SK-MEL-5 (cell line): Measurements from ENCODE around the gene TAAR9. TPM values are rescaled to one million over a fixed set of nuclear protein-coding genes. Genes with fewer than 3 reads are reported as not detected.
"Not testable (repeated sequence)": the region's sequence is repeated elsewhere in the genome, so short reads cannot be mapped to it uniquely, and the experiment has no call there.

ENCODE experiments used
- DNase-seq: peaks from one replicate; pipeline ENCODE4 v3.0.0-alpha.2; 2016; ENCODE audit warnings: low read depth, low spot score
- in situ Hi-C: cut with HindIII; loops from 2 replicates; pipeline ENCODE4 v1.10.0; 2016; ENCODE audit warnings: low sequenced_read_pairs, high pct_unique_total_duplicates, low pct_unique_long_range_greater_than_20kb
- total RNA-seq: library from RNA; depleted of rRNA; stranded (reverse); fragments of >200 nt; shearing (Covaris generic); gene quantifications from 2 replicates; pipeline ENCODE4 v1.2.3, GENCODE V29; 2014

Gene TAAR9
- total RNA-seq, 1 experiment from 2014 or later, result not detected

DNA sequence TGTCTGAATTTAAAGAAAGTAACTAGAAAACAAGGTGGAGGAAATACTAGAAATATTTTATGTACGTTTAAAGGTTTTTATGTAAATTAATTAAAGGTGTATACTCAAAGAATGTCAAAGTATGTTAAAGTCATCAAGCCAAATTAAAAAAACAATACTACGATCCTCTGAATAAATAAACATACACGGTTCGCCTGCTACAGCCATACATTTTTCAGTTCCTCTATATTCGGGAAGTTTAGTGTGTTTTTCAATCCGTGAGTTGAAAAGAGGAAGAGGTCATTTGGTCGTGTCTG lies 25.8 kb upstream of the TAAR9 start:
- in situ Hi-C loops, result no loop called here
- DNase-seq, result no peak

DNA sequence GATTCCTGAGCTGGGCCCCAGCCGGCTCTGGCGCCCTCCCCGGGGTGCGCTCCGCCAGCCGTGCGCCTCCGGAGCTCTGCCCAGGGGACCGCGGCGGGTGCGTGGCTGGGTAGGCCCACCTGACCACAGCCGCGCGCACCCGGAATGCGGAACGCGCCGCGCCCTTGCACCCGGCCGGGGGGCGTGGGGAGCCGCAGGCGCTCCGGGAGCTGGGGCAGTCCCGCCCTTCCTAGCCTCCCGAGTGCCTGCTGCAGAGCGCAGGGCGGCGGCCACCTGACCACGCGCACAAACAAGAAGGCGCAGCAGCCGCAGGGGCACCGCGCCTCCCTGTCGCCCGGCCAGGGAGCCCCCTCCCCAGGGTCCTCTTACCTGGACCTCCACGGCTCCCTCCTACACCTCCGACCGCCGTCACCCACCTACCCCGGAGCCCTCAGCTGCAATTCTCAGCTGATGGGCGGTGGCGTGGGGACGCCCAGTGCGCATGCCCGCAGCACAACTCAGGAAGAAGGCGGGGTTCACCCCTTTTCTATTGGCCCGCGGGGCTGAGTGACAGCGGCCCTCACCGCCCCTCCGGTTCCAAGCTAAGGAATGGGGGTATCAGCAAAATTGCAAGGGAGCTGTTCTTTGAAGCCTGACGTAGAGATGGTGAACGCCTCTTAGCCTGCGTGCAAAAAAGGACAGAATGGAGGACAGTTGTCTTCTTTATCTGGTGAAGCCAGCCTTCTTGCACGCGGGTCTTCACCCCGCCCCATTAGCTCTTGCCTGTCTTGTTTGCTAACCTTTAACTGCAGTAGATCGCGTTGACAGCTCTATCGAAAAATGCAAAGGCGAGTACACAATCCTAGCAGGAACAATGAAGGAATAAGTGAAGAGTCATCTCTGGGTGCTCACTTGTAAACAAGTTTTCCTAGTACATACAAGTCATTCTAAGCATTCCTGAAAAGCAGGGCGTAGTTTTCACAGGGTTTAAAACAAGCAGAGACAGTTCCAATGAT lies 25.1 kb upstream of the TAAR9 start, which contains the start of gene STX7:
STX7 (minus strand) TSS at position 479 of the 995 bp plus-strand sequence. CDS start 9,586 bp downstream, outside the sequence.
- in situ Hi-C loops, result no loop called here

DNA sequence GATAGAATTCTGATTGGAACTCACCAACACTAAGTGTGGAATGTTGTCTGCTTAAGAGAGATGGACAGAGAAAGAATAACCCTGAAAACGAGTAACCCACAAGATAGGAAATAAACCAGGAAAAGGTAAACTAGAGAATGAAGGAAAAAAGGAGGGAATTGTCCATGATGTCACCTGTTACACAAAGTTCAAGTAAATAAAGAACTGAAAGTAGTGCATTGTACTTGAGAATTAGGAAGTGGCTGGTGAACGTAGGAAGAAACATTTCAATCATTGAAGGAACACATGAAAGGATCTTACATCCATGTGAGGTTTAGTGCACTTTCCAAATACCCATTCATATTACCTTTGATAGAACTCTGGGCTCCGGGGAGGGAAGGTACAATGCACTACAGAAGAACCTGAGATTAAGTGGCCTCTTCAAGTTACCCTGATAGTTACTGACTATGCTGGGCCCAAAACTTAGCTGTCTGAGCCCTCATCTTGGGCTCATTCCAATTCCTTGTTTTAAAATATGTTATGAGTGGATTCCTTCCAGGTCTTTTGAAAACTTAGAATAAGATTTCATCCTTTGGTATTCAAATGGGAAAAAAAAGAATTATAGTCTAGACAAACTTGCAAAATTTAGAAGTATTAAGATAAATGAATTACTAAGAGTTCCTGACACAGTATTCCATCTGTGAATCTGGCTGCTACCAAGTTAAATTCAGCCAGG lies 24.1 kb upstream of the TAAR9 start:
- DNase-seq, result no peak
- in situ Hi-C loops, result no loop called here

More for the DNA sequence above, 25.1 kb upstream of the TAAR9 start, which contains the start of gene STX7:
- DNase-seq, result peak; percentile 91

DNA sequence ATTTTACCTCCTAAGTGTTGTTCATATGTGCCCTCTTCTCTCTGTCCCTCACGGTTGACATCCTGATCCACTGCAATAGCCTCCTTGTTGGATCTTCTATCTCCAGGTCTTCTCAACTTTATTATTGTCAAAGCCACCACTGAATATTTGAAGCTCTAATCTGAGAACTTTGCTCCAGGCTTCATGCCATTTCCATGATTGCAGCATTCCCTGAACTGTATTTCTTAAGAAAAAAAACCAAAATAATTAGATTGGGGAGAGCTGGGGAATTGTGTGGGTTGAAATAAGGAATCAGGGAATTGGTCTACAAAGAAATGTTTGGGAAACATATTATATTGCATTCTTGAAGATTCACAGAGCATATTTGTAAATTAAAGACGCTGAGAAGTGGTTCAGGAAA lies 22.7 kb upstream of the TAAR9 start:
- DNase-seq, result no peak
- in situ Hi-C loops, result no loop called here

DNA sequence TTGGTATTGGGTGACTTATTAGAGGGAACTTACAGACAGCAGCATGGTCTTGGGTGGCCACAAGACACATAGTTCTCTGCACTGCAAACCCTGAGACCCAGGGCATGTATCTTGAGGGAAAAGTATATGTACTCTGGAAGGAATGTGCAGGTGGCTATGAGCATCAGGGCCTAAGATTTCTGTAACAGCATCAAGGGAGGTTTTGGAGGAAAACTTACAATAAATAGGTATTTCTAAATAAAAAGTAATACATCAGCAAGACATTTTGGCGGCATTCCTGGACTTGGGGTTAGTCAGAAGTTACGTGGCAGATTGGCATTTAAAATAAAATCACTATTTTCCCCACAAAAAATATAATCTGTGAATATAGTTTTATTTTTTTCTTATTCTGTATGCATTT lies 17.1 kb upstream of the TAAR9 start:
- in situ Hi-C loops, result no loop called here
- no peak for DNase-seq

DNA sequence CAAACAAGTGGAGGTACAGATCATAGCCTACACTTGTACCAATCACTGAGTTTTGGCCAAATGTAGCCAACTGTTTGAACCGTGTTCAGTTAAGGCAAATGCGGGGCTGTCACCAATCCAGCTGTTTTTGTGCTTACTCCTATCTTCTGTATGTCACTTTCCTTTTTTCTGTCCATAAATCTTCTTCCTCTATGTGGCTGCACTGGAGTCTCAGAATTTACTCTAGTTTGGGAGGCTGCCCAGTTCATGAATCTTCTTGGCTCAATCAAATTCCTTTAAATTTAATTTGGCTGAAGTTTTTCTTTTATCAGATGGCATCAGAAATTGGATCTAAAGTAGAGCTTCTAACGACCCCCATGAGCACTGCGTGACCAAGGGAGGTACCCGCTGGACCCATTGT lies 13.4 kb upstream of the TAAR9 start:
- DNase-seq, result no peak
- in situ Hi-C loops, result no loop called here

DNA sequence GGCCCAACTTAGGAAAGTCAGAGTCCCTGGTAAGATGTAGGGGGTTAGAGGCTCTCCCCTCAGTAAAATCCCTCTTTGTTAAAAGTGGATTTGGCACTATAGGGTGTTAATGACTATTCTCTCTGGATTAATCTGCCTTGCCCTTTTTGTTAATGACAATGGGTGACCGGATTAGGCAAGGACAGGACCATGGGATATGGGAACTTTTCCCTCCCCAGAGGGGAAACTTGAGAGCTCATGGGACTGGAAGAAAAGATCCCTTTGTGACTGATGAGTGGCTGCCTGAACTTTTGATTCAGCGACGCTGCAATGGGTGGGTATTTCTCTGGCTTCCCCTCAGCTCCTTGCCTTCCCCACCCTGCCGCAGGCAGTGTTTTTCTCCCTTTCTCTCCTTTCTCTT lies 12.2 kb upstream of the TAAR9 start:
- DNase-seq, result peak; percentile 43
- in situ Hi-C loops, result no loop called here

DNA sequence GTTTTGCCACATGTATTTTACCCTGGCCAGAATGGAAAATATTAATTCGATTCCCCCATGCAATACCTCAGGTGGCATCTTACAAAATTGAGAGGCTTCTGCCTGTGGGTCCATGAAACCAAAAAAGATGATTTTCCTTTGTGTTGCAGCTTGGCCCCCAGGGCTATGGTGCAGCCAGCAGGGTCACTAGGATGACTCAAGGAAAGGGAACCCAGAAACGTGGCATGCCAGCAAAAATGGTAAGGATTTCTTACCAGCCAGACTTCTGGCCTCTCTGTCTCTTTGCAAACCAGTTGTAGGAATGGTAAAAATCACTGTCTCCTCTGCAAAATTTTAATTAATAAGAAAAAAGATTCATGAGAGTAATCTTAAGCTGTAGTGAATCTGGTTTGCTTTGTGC lies 11.6 kb upstream of the TAAR9 start:
- in situ Hi-C loops, result no loop called here

DNA sequence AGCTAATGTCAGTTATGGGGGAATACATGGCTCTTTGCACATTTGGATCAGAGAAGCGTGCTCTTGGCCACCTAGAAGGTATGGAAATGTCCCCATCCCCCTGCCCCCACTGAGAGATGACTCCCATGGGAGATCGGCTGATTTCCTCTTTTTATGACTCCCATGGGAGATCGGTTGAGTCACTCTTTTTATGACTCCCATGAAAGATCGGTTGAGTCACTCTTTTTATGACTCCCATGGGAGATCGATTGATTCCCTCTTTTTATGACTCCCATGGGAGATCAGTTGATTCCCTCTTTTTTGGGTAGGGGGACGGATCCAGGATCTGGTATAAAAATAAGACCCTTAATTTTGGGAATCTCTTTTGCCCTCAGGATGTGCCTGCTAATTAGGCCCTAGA lies 10.3 kb upstream of the TAAR9 start:
- DNase-seq, result peak; percentile 48
- in situ Hi-C loops, result no loop called here

More for the DNA sequence above, 11.6 kb upstream of the TAAR9 start:
- DNase-seq, result no peak

DNA sequence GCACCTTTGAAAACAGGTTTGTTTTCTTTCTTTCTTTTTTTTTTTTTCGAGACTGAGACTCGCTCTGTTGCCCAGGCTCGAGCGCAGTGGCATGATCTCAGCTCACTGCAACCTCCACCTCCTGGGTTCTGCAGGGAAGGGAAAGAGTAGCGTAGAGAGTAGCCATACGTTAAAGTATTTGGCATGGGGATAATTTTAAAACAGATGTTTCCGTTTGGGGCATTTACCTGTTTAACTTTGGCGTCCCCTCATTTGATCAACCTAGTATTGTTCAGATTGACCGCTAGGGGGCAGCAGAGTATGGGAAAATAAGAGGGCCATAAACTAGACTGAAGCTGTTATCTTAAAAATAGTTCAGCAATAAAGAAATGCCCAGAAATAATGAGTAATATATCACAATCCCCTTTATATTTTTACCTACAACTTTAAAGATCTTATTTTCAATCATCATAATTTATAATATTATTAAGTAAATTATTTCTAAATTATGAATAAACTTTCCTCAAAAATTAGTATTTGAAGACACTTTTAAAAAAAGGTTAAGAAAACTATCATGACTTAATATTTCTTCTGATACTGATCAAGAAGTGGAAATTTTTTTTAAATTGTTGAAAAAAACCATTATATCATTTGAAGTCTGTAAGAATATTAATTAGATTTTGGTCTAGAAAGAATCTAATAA lies 7.6 kb upstream of the TAAR9 start:
- in situ Hi-C loops, result no loop called here
- peak; percentile 69 for DNase-seq

DNA sequence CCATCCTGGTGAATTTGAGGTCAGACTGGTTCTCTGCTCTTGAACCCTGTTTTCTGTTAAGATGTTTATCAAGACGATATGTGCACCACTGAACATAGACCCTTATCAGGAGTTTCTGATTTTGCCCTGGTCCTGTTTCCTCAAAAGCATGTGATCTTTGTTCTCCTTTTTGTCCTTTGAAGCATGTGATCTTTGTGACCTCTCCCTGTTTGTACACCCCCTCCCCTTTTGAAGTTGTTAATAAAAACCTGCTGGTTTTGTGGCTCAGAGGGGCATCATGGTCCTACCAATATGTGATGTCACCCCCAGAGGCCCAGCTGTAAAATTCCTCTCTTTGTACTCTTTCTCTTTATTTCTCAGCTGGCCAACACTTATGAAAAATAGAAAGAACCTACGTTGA lies 3.5 kb upstream of the TAAR9 start:
- in situ Hi-C loops, result not testable (repeated sequence)

DNA sequence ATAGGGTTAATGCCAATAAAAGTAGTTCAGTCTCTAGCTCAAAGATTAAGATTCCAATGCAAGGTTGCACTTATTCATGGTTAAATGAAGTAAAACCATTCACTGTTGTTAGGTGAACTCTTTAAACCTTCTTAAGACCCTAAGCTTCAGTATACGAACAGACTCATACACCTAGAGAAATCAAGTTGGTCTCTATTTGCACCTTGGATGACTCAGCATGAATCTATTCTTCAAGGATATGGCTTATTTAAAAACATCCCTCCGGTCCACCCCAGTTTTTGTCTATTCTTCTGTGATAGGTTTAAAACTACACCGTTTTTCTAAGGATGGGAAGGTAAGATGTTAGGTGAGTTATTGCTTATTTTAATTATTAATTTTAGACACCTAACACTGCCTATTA lies 932 bp upstream of the TAAR9 start:
- DNase-seq, result no peak
- in situ Hi-C loops, result no loop called here

More for the DNA sequence above, 3.5 kb upstream of the TAAR9 start:
- DNase-seq, result not testable (repeated sequence)

DNA sequence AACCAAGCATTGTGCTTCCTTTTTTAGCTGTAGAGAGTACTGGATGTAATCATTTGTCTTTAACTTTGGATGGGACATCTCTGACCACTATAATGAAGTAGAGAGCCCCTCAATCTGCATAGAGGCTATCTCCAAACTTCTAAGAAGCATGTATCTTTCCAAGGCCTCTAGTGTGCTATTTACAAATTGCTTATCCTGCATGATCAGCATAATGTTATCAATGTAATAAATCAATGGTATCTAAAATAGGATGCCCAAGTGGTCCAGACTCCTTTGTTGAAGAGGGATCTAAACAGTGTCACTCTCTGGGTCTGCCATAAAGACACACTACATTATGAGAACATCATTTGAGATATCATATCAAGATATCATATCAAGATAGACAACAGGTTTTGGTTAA lies 6.7 kb downstream of the TAAR9 start:
- DNase-seq, result no peak
- in situ Hi-C loops, result no loop called here

DNA sequence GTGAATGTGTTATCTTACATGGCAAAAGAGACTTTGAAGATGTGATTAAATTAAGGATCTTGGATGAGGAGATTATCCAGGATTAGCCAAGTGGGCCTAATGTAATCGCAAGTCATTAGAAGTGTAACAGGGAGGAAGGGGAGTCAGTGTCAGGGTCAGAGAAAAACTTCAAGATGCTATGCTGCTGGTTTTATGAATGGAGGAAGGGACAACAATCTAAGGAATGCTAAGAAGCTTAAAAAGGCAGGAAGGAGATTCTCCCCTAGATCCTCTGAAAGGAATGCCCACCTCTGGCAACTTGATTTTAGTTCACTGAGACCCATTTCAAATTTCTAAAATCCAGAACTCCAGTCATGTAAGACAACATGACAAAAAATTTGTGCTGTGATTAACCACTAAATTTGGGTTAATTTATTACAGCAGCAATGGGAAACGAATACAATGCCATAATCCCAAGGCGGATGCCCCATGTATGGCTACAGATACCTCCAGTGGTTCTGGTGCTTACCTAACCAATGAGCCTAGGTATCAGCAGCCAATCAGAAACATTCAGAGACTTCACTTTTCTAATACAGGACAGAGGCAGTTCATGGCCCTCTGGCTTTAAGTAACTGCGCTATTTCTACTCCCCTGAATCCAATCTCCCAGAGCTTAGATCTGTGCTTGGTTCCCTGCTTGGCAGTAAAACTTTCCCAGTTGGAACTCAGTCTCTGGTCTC lies 10.8 kb downstream of the TAAR9 start:
- DNase-seq, result no peak
- in situ Hi-C loops, result no loop called here

DNA sequence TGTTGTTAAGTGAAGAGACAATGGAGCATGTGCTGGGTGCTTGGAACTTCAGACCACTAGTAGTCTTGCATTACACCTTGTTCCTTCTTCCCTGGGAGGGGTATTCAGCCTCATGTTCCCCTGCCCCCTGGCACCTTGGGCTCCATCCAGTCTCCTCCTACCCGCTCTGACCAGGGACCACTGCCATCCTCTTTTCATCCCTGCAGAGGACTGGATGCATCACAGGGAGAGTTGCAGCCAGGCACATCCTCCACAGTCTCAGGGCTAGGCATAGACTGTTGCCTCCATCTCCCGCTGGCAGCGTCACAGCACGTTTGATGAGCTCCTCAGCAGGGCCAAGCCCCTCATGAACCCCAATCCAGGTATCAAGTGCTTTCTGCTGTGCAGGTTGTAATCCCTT lies 13.1 kb downstream of the TAAR9 start:
- in situ Hi-C loops, result no loop called here

DNA sequence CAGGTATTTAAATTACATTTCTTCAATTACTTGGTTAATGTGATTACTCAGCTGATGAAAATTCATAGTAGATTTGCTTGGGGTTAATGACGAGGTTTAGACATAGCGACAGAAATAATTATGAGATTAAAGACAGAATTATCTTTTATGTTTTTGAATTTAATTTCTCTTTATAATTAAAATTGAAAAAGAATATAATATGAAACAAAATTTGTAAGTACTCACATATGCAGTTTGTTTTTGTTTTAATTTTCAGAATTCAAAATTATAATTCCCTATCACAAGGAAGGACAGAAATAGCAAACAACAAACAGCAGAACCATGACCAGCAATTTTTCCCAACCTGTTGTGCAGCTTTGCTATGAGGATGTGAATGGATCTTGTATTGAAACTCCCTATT lies 14.3 kb downstream of the TAAR9 start, which contains the start of gene TAAR8:
TAAR8 (plus strand) TSS at position 301 of the 400 bp plus-strand sequence; CDS start at position 322, 21 bp downstream.
- in situ Hi-C loops, result no loop called here
- DNase-seq, result no peak

More for the DNA sequence above, 13.1 kb downstream of the TAAR9 start:
- DNase-seq, result no peak

DNA sequence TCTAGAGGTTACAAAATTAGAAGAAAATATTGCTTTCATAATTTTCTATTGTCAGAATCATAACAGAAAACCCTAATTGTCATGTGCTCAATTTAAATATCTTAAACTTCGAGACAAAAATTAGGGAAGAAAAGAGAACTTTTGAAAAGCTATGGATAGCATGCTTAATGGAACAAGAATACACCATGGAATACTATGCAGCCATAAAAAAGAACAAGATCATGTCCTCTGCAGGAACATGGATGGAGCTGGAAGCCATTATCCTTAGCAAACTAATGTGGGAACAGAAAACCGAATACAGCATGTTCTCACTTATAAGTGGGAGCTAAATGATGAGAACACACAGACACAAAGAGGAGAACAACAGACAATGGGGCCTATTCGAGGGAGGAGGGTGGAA lies 22.0 kb downstream of the TAAR9 start:
- in situ Hi-C loops, DNase-seq: not testable (repeated sequence)
